Measurements from ENCODE around the gene ANKRD13C.

DNA sequence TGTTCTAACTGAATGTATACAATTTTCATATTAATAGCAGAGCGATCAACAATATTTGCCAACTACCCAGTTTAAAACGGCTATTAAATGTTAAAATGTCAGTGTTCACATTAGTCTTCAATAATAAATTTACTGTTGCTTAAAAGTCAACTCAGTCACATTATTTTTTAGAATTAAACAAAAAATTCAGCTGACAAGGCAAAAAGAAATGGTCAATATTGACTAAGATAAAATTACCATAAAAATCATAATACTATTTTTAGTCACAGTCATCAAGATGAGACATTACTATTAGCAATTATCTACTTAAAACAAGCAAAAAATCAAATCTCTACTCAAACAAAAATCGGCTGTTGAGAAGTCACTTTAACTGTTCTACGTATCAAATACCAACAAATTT, 1.5 kb downstream of the ANKRD13C start:
- TF ChIP-seq, protein P1, sequence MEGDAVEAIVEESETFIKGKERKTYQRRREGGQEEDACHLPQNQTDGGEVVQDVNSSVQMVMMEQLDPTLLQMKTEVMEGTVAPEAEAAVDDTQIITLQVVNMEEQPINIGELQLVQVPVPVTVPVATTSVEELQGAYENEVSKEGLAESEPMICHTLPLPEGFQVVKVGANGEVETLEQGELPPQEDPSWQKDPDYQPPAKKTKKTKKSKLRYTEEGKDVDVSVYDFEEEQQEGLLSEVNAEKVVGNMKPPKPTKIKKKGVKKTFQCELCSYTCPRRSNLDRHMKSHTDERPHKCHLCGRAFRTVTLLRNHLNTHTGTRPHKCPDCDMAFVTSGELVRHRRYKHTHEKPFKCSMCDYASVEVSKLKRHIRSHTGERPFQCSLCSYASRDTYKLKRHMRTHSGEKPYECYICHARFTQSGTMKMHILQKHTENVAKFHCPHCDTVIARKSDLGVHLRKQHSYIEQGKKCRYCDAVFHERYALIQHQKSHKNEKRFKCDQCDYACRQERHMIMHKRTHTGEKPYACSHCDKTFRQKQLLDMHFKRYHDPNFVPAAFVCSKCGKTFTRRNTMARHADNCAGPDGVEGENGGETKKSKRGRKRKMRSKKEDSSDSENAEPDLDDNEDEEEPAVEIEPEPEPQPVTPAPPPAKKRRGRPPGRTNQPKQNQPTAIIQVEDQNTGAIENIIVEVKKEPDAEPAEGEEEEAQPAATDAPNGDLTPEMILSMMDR (IDR thresholded peaks at IDR 0.05), result no peak
- TF ChIP-seq POLR2A (IDR thresholded peaks at IDR 0.05), result no peak

Data from right lobe of liver (tissue), 4 donors.